Fibroblast of lung (primary cell): ENCODE results near the gene DDX60. TPM values are rescaled to one million over a fixed set of nuclear protein-coding genes. Genes with fewer than 3 reads are reported as not detected.
"Not testable (repeated sequence)": the region's sequence is repeated elsewhere in the genome, so short reads cannot be mapped to it uniquely, and the experiment has no call there.

Source experiments
- DNase-seq, 2 donors: peaks; one replicate each; pipeline versions ENCODE4 v3.0.0 to v3.0.0-alpha.2; 2010; ENCODE audit warnings: low read depth in 2 of 2
- H2AFZ ChIP-seq: 2 replicates; pipeline ENCODE4 v1.5.1; 2012; ENCODE audit warnings: low read length, control low read depth, inconsistent platforms
- H3K27ac ChIP-seq: 2 replicates; pipeline ENCODE4 v1.5.1; 2011; ENCODE audit warnings: low read length, control low read depth; ENCODE audit not compliant: insufficient read depth
- H3K27me3 ChIP-seq: 2 replicates; pipeline ENCODE4 v1.5.1; 2011; ENCODE audit warnings: mild to moderate bottlenecking, low read length; ENCODE audit not compliant: control insufficient read depth, insufficient read depth
- H3K36me3 ChIP-seq: 2 replicates; pipeline ENCODE4 v1.5.1; 2011; ENCODE audit warnings: low read length; ENCODE audit not compliant: control insufficient read depth, insufficient read depth
- H3K4me1 ChIP-seq: 2 replicates; pipeline ENCODE4 v1.5.1; 2011; ENCODE audit warnings: low read length; ENCODE audit not compliant: control insufficient read depth, insufficient read depth; ENCODE audit errors: extremely low read depth
- H3K4me2 ChIP-seq: 2 replicates; pipeline ENCODE4 v1.5.1; 2011; ENCODE audit warnings: low read length, control low read depth; ENCODE audit not compliant: insufficient read depth; ENCODE audit errors: extremely low read depth
- H3K4me3 ChIP-seq, 4 experiments: fragments of 200-600 bp in 1 of 4; sonication (generic) in 1 of 4; replicated peaks in 1 of 4; 2 replicates each; pipeline ENCODE4 v1.5.1; 2011 to 2016; ENCODE audit warnings: low read length in 4 of 4, low read depth in 3 of 4, mild to moderate bottlenecking in 3 of 4, control low read depth in 2 of 4, inconsistent platforms in 1 of 4, mixed read lengths in 1 of 4; ENCODE audit not compliant: insufficient read depth in 1 of 4; ENCODE audit errors: control extremely low read depth in 1 of 4
- H3K79me2 ChIP-seq: 2 replicates; pipeline ENCODE4 v1.5.1; 2012; ENCODE audit warnings: mild to moderate bottlenecking, low read length, inconsistent platforms; ENCODE audit not compliant: control insufficient read depth, insufficient read depth
- H3K9ac ChIP-seq: 2 replicates; pipeline ENCODE4 v1.5.1; 2011; ENCODE audit warnings: mild to moderate bottlenecking, low read length, control low read depth; ENCODE audit not compliant: insufficient read depth
- H3K9me3 ChIP-seq: 2 replicates; pipeline ENCODE4 v1.5.1; 2012; ENCODE audit warnings: low read depth, low read length; ENCODE audit not compliant: control insufficient read depth, insufficient read depth
- H4K20me1 ChIP-seq: 2 replicates; pipeline ENCODE4 v1.5.1; 2011; ENCODE audit warnings: low read length; ENCODE audit not compliant: control insufficient read depth, insufficient read depth; ENCODE audit errors: extremely low read depth
- EZH2 ChIP-seq: IDR thresholded peaks from 2 replicates; pipeline ENCODE4 v1.5.1; 2012; ENCODE audit warnings: low read length, control low read depth, mild to moderate bottlenecking; ENCODE audit errors: missing control alignments
- polyA plus RNA-seq, 2 donors: library from polyadenylated mRNA; depleted of rRNA in 1 of 2; stranded (reverse) in 1 of 2; unstranded in 1 of 2; fragments of >200 nt; gene quantifications; 2 replicates each; pipeline ENCODE4 v1.2.1, GENCODE V29; 2011 to 2012; ENCODE audit warnings: missing spikeins in 1 of 2
- total RNA-seq: library from RNA; depleted of rRNA; stranded (reverse); fragments of >200 nt; gene quantifications from 2 replicates; pipeline ENCODE4 v1.2.1, GENCODE V29; 2014
- TF ChIP-seq, protein P1 (sequence below), 2 donors: IDR thresholded peaks in 1 of 2; conservative IDR thresholded peaks in 1 of 2; 1 replicate in 1 of 2; 2 replicates in 1 of 2; pipeline ENCODE4 v1.5.1; 2011 to 2012; ENCODE audit warnings: low read length in 2 of 2, control low read depth in 1 of 2, inconsistent platforms in 1 of 2, low read depth in 1 of 2, mild to moderate bottlenecking in 1 of 2

The DDX60 gene
- total and polyA plus RNA-seq, 2 donors (not counting 1 experiment from before 2014, with no cell fraction given): 12.9 to 23.1 TPM

DNA sequence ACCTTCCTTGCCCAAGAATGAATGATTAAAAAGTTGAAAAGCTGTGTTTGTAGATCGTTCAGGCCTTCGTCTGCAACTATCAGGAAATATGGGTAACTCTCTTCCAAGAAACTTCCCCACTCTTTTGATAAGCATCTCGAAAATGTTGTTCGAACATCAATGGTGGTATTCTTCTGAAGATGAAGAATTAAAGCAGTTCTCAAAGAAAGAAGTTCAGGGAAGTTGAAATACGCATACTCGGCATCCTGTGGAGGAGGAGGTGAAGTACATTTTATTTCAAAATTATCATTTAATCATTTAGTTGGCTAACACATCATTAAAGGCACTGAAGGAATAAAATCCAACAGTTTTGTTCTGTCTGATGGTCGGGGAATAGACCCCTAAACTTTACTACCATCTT, 12.1 kb downstream of the DDX60 start:
- no peaks in the 10 kb centered on the region for H3K79me2 ChIP-seq
- H4K20me1 ChIP-seq: no peaks in the 10 kb centered on the region
- H3K4me3 ChIP-seq: no peak overlapping the region
- H3K27ac ChIP-seq: no peak overlapping the region
- TF ChIP-seq, protein P1, sequence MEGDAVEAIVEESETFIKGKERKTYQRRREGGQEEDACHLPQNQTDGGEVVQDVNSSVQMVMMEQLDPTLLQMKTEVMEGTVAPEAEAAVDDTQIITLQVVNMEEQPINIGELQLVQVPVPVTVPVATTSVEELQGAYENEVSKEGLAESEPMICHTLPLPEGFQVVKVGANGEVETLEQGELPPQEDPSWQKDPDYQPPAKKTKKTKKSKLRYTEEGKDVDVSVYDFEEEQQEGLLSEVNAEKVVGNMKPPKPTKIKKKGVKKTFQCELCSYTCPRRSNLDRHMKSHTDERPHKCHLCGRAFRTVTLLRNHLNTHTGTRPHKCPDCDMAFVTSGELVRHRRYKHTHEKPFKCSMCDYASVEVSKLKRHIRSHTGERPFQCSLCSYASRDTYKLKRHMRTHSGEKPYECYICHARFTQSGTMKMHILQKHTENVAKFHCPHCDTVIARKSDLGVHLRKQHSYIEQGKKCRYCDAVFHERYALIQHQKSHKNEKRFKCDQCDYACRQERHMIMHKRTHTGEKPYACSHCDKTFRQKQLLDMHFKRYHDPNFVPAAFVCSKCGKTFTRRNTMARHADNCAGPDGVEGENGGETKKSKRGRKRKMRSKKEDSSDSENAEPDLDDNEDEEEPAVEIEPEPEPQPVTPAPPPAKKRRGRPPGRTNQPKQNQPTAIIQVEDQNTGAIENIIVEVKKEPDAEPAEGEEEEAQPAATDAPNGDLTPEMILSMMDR (conservative IDR thresholded peaks at IDR 0.05 in 1 of 2, IDR thresholded peaks at IDR 0.05 in 1 of 2; ENCODE audit: low read depth in 1 of 2, low read length in 2 of 2): no peak
- TF ChIP-seq EZH2: no peak
- H3K4me2 ChIP-seq: no peak overlapping the region
- no peaks in the 10 kb centered on the region for H3K27me3 ChIP-seq
- H2AFZ ChIP-seq: no peak overlapping the region
- no peak overlapping the region for H3K9ac ChIP-seq
- H3K9me3 ChIP-seq: no peaks in the 10 kb centered on the region
- no peak for DNase-seq
- no peaks in the 10 kb centered on the region for H3K4me1 ChIP-seq
- H3K36me3 ChIP-seq: no peaks in the 10 kb centered on the region

DNA sequence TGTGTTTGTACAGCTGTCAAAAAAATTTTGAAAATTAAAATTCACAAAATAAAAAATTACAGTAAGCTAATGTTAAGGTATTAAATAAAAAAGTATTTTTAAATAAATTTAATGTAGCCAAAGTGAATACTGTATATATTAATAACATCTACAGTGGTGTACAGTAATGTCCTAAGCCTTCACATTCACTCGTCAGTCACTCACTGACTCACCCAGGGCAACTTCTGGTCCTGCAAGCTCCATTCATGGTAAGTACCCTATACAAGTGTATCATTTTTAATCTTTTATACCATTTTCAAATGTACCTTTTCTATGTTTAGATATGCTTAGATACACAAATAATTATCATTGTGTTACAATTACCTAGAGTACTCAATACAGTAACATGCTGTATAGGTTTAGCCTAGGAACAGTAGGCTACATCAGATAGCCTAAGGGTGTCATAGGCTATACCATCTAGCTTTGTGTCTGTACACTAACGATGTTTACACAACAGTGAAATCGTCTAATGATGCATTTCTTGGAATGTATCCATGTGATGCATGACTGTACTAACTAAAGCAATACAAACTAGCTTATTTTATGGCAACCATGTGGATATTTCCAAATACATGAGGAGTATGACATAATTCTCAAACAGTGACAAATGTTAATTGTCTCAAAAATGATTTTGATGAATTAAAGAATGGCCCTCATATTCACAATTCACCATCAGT, 13.7 kb downstream of the DDX60 start:
- H3K79me2 ChIP-seq: no peaks in the 10 kb centered on the region
- H3K4me3 ChIP-seq: no peak overlapping the region
- H3K4me2 ChIP-seq: no peak overlapping the region
- H2AFZ ChIP-seq: no peak overlapping the region
- no peak overlapping the region for H3K27ac ChIP-seq
- no peaks in the 10 kb centered on the region for H3K27me3 ChIP-seq
- no peak overlapping the region for H3K9ac ChIP-seq
- H4K20me1 ChIP-seq: no peaks in the 10 kb centered on the region
- H3K9me3 ChIP-seq: no peaks in the 10 kb centered on the region
- no peaks in the 10 kb centered on the region for H3K4me1 ChIP-seq
- H3K36me3 ChIP-seq: no peaks in the 10 kb centered on the region
- DNase-seq: peak; percentile 47 to 73
- TF ChIP-seq EZH2: no peak
- TF ChIP-seq, protein P1 (conservative IDR thresholded peaks at IDR 0.05 in 1 of 2, IDR thresholded peaks at IDR 0.05 in 1 of 2; ENCODE audit: low read depth in 1 of 2, low read length in 2 of 2): no peak

DNA sequence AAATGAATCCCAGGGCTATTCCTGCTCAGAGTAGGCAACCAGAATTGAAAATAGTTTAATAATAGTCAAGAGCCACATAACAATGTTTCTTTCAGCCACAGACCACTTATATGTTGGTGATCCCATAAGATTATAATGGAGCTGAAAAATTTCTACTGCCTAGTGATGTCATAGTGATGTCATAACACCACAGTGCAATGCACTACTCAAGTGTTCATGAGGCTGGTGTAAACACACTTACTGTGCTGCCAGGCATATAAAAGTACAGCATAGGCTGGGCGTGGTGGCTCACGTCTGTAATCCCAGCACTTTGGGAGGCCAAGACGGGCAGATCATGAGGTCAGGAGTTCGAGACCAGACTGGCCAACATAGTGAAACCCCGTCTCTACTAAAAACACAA, 15.1 kb downstream of the DDX60 start:
- H3K36me3 ChIP-seq, H3K4me1 ChIP-seq, H4K20me1 ChIP-seq, H3K27me3 ChIP-seq, H3K79me2 ChIP-seq, H3K9ac ChIP-seq, H3K27ac ChIP-seq, DNase-seq, H3K4me2 ChIP-seq, H2AFZ ChIP-seq, H3K4me3 ChIP-seq, H3K9me3 ChIP-seq: not testable (repeated sequence)
